Glomerular visceral epithelial cell (primary cell): ENCODE results near the gene NARS2.

Source experiments
- DNase-seq: peaks from one replicate; pipeline ENCODE4 v3.0.0-alpha.2; 2016; ENCODE audit errors: extremely low spot score

NARS2 gene

DNA sequence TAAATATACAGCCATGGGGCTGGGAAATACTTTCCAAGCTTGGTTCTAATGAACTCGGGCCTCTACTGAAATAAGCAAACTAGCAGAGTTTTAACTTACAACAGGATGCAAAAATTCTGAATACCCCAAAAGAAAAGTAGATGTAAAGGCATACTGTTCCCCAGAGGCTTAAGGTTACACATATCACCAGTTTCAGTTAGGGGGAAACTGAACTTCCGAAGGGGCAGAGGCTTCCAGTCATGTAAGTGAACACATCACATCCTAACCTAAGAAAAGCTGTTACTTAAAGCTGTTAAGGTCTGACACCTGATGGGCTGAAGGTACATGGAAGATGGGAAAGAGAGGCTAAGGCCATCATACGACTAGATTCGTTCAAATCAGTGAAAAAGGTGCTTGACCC is 159.3 kb downstream of the NARS2 start:
- no peak for DNase-seq

DNA sequence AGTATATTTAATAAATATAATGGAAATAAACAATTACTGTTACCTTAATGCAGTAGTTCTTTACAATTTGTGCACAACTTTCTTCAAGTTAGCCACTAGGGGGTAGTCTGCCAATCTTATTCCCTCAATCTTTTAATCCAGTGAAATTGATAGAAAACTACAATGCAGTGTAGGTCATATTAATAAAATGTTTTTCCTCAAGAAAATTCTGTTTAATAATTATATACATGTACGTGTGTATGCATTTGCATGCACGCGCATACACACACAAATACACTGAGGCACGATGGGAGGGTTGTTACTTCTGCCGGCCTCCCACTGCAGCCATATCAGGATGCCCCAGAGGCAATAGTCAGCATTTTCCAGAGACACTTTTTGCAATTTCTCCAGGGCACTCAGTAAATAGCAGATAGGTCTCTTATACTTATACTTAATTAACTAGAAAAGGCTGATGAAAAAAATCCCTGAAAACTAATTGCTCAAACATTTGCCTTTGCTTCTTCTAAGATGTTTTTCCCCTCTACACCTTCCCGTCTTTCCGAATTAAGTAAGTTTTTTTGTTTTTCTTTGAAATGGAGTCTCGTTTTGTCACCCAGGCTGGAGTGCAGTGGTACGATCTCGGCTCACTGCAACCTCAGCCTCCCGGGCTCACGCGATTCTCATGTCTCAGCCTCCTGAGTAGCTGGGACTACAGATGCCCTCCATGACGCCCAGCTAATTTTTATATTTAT is 160.2 kb downstream of the NARS2 start:
- no peak for DNase-seq

GRCh38 chr11:78408619-78409018 is 166.0 kb downstream of the NARS2 start:
- DNase-seq, result no peak

DNA sequence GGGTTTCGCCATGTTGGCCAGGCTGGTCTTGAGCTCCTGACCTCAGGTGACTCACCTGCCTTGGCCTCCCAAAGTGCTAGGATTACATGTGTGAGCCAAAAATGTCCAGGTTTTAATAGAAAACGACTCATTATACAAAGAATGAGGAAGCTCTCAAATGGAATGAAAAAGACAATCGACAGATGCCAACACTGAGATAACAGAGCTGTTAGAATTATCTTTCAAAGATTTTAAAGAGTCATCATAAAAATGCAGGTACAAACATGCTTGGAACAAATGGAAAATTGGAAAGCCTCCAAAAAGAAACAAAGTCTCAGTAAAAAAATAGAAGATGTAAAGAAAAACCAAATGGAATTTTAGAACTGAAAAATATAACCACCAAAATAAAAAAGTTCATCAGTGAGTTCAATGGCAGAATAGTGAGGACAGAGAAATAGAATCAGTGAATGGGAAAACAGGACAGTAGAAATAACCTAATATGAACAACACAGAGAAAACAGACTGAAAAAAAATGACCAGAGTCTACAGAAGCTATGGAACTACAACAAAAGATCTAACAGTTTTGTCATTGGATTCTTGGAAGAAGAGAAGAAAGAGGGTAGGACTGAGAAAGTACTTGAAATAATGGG is 168.0 kb downstream of the NARS2 start:
- DNase-seq, result peak; percentile 38

DNA sequence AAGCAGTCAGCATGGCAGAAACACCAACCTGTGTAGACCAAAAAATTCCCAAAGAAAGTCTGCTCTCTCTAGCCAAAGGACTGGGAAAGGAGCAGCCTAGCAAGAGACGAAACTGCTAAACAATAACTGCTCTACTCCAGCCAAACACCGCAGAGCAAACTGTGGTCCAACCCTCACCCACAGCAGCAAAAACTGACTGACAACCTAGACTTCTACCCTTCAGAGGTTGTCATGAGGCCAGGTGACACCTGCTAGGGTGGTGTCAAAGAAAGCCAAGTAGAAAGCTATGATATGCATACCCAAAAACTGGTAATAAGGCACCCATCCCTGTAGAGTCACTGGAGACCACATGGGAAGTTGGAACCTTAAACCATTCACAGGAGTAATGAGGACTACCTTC is 168.9 kb downstream of the NARS2 start:
- no peak for DNase-seq

- DNase-seq, result no peak
Measured at GRCh38 chr11:78403781-78404180, 170.9 kb downstream of the NARS2 start.

DNA sequence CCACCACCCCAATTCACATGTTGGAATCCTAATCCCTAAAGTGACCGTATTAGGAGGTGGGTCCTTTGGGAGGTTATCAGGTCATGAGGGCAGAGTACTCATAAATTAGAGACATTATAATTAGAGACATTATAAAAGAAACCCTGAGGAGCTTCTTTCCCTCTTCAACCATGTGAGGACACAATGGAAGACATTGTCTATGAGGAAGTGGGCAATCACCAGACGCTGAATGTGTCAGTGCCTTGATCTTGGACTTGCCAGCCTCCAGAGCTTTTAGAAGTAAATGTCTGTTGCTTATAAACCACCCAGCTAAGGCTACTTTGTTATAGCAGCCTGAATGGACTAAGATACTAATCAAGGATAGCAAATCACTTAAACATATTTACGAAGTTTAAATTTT is 171.8 kb downstream of the NARS2 start:
- no peak for DNase-seq

- no peak for DNase-seq
Measured at GRCh38 chr11:78400702-78401101, 174.0 kb downstream of the NARS2 start.

GRCh38 chr11:78400116-78400515 is 174.5 kb downstream of the NARS2 start:
- DNase-seq, result no peak

- no peak for DNase-seq
Measured at GRCh38 chr11:78399136-78399535, 175.5 kb downstream of the NARS2 start.

- no peak for DNase-seq
Measured at GRCh38 chr11:78398715-78399114, 175.9 kb downstream of the NARS2 start.

DNA sequence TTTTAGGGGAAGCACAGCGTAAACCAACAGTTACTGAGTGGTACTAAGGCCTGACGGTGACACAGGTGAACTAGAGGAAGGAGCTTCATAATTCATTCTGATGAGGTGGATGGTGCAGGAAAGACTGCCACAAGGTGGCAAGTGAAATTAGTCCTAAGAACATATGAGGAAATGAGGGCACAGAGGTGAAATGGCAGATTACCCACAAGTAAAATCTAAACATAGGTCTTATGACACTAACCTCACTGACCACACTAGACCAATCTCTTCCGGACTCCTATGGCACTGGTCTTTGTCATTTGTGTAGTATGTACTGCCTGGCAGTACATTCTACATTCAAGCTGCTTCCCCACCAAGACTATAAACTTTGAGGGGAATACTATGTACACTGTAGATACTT is 177.3 kb downstream of the NARS2 start:
- no peak for DNase-seq

GRCh38 chr11:78395597-78395996 is 179.1 kb downstream of the NARS2 start:
- DNase-seq, result no peak

DNA sequence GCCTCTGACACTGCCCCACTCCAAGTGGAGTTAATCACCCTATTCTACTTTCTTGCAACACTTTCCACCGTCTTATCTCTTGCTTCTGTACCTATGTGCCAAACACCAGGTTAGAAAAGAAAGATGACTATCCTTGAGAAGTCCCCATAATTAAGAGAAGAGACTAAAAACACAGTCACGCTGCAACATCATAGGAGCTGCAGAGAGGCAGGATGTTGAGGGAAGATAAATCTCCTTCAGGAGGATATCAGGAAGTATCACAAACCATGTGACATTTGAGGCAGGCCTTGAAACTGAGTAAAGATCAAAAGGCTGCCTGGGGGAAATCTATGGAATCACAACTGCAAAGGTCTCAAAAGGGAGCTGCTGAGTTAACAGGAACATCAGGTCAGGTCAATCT is 181.8 kb downstream of the NARS2 start:
- no peak for DNase-seq

- DNase-seq, result no peak
Measured at GRCh38 chr11:78391424-78391823, 183.2 kb downstream of the NARS2 start.

DNA sequence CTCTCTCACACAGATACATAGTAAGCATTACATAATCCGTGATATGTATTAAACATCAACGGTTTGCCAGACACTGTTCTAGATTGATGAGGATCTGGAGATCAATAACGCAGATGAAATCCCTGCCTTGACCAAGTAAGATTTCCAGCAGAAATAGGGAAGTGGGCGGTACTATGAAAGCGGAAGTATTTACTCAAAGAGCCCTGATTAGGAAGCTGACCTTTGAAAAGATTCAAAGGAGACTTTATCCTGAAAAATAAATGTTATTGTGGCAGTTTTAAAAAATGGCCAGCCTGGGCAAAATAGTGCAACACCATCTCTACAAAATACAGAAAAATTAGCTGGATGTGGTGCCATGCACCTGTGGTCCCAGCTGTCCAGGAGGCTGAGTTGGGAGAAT is 183.9 kb downstream of the NARS2 start:
- DNase-seq, result no peak

DNA sequence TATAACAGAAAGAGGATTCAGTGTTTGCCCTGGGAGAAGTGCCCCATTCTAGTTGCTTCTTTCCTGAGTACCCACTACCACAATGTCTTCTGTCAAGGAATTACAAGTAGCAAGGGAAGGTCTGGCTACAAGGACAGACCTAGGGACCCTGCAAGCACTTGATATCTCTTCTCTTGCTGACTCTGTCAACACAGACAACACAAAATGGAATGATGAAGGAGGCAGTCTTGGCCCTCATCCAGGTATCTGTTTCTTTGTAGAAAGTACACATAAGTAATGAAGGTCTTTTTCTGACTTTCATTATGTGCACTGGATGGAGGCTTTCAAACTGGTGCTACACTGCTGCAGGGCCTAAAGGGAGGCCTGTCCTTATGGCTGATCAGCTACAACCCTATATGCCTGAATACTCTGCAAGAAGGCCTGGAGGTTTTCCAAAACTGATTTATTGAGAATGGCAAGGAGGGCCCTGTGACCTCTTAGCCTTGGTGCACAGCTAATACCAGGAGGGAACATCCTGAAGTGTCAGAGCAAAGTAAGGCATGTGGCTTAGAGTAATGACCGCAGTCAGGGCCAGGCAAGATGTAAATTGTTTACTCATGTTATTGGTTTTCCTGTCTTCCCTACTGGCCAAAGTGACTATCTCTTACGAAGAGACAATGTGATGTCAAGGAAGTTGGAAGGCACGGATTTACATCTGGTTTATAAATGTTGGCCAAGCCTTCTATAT is 188.3 kb downstream of the NARS2 start:
- no peak for DNase-seq
